ENCODE results near the gene ITPR1.

- no peak for TF ChIP-seq EZH2 (IDR thresholded peaks at IDR 0.05; ENCODE audit: insufficient read depth, poor library complexity, severe bottlenecking)
- TF ChIP-seq EZH2phosphoT487 (IDR thresholded peaks at IDR 0.05; ENCODE audit: insufficient read depth, low read depth) = no peak
Measured at GRCh38 chr3:4644951-4645350, 151.8 kb downstream of the ITPR1 start.
